T-cell (primary cell): ENCODE measurements around the gene OARD1. TPM values are rescaled to one million over a fixed set of nuclear protein-coding genes. Genes with fewer than 3 reads are reported as not detected.

Source experiments
- ATAC-seq, 4 experiments: fragments of 200-7000 bp in 3 of 4; fragments of 150-1000 bp in 1 of 4; cut with Tn5 transposase; replicated peaks in 1 of 4; 1 replicate in 3 of 4; 2 replicates in 1 of 4; pipeline ENCODE4 v1.10.0; 2021; ENCODE audit warnings: moderate library complexity in 3 of 4, mild to moderate bottlenecking in 2 of 4, moderate number of reproducible peaks in 1 of 4
- CTCF ChIA-PET, 2 donors: fragments of 300-600 bp; sonication (Branson Sonifier 250); formaldehyde crosslinking; loops; one replicate each; lab custom pipeline; 2022; ENCODE audit warnings: antibody characterized with exemption in 2 of 2; lab: Charles Lee
- POLR2A ChIA-PET, 2 donors: fragments of 300-600 bp; sonication (Branson Sonifier 250); formaldehyde crosslinking; loops; one replicate each; lab custom pipeline; 2022; ENCODE audit warnings: antibody characterized with exemption in 2 of 2; lab: Charles Lee
- DNase-seq, 35 experiments: peaks; one replicate each; pipeline versions ENCODE4 v3.0.0 to v3.0.0-alpha.2; 2013 to 2023
- H3K27ac ChIP-seq: one replicate; pipeline ENCODE4 v1.5.1; 2013; ENCODE audit warnings: low read length
- H3K27me3 ChIP-seq, 2 experiments: replicated peaks in 1 of 2; 1 replicate in 1 of 2; 2 replicates in 1 of 2; pipeline versions ENCODE4 v1.6.1 to v1.7.0; 2013; ENCODE audit warnings: low read length in 1 of 2, mixed read lengths in 1 of 2; ENCODE audit not compliant: control insufficient read depth in 2 of 2, insufficient read depth in 2 of 2; ENCODE audit errors: extremely low read depth in 1 of 2
- H3K36me3 ChIP-seq, 2 donors: 1 replicate in 1 of 2; 2 replicates in 1 of 2; pipeline versions ENCODE4 v1.6.1 to v1.7.0; 2013; ENCODE audit warnings: low read length in 1 of 2; ENCODE audit not compliant: control insufficient read depth in 2 of 2, insufficient read depth in 1 of 2; ENCODE audit errors: extremely low read depth in 1 of 2
- H3K4me1 ChIP-seq, 2 experiments: 1 replicate in 1 of 2; 2 replicates in 1 of 2; pipeline versions ENCODE4 v1.6.1 to v1.7.0; 2013; ENCODE audit warnings: low read length in 2 of 2, mixed read lengths in 1 of 2; ENCODE audit not compliant: insufficient read depth in 2 of 2, control insufficient read depth in 1 of 2; ENCODE audit errors: extremely low read depth in 1 of 2
- H3K4me3 ChIP-seq, 2 donors: 1 replicate in 1 of 2; 2 replicates in 1 of 2; pipeline versions ENCODE4 v1.5.1 to v1.7.0; 2013; ENCODE audit warnings: mild to moderate bottlenecking in 2 of 2, low read length in 1 of 2, moderate library complexity in 1 of 2; ENCODE audit not compliant: control insufficient read depth in 1 of 2; ENCODE audit errors: extremely low read depth in 1 of 2
- H3K9me3 ChIP-seq: 2 replicates; pipeline ENCODE4 v1.7.0; 2013
- H3K27ac Mint-ChIP-seq, 2 donors: one replicate each; pipeline ENCODE4 v1.8.0; 2020 to 2021; ENCODE audit warnings: mild to moderate bottlenecking in 2 of 2, mixed read lengths in 2 of 2
- H3K27me3 Mint-ChIP-seq, 2 donors: one replicate each; pipeline ENCODE4 v1.8.0; 2021 to 2022; ENCODE audit warnings: mixed read lengths in 2 of 2
- H3K36me3 Mint-ChIP-seq: one replicate; pipeline ENCODE4 v1.8.0; 2021; ENCODE audit warnings: mixed read lengths
- H3K4me1 Mint-ChIP-seq, 3 donors: one replicate each; pipeline ENCODE4 v1.8.0; 2020 to 2022; ENCODE audit warnings: mixed read lengths in 3 of 3, mild to moderate bottlenecking in 1 of 3
- H3K4me3 Mint-ChIP-seq, 3 donors: one replicate each; pipeline ENCODE4 v1.8.0; 2020 to 2022; ENCODE audit warnings: mild to moderate bottlenecking in 3 of 3, mixed read lengths in 3 of 3, moderate library complexity in 3 of 3
- H3K9me3 Mint-ChIP-seq, 3 donors: one replicate each; pipeline ENCODE4 v1.8.0; 2020 to 2022; ENCODE audit warnings: mixed read lengths in 3 of 3
- WGBS: methylation state at CpG from one replicate; pipeline ENCODE4 v1.1.5; 2013; ENCODE audit warnings: missing lambda C conversion rate; ENCODE audit not compliant: insufficient coverage; 5-methylcytosine and 5-hydroxymethylcytosine counted together
- total RNA-seq, 35 experiments: library from RNA in 6 of 35; stranded (reverse) in 6 of 35; fragments of 120-200 nt in 1 of 35; gene quantifications; one replicate each; pipeline versions ENCODE4 v1.2.1 to v1.2.4 and lab custom pipeline; 2013 to 2026

The OARD1 gene
- total RNA-seq, 5 donors from 2014 or later (not counting 1 experiment from before 2014, with no cell fraction given), result 33.1 to 43.2 (median 39.4) TPM

GRCh38 chr6:41077536-41077935 lies 5.4 kb upstream of the OARD1 start:
- DNase-seq (no peak), ATAC-seq (no peak)
- Histone ChIP-seq H3K27ac (no peak overlapping the region), H3K36me3 (peaks cover 0 to 24% of the 10 kb centered on the region in 2 donors), H3K4me3 (no peak overlapping the region), H3K9me3 (no peaks in the 10 kb centered on the region), H3K4me1 (peaks cover 24 to 46% of the 10 kb centered on the region in 2 experiments), H3K27me3 (no peaks in the 10 kb centered on the region)
- H3K27ac Mint-ChIP-seq, result no peak overlapping the region
- H3K36me3 Mint-ChIP-seq, result peaks cover 20% of the 10 kb centered on the region
- CTCF ChIA-PET, result no interaction called here
- no peaks in the 10 kb centered on the region for H3K27me3 Mint-ChIP-seq
- no peak overlapping the region for H3K4me3 Mint-ChIP-seq
- POLR2A ChIA-PET, result no interaction called here
- H3K4me1 Mint-ChIP-seq, result peaks cover 75 to 77% (median 76%) of the 10 kb centered on the region in 3 donors
- WGBS, result no CpG with 5 or more reads among the region's 2 CpGs
- H3K9me3 Mint-ChIP-seq, result no peaks in the 10 kb centered on the region

GRCh38 chr6:41075651-41076626 lies 3.8 kb upstream of the OARD1 start:
- DNase-seq, result no peak
- Mint-ChIP-seq H3K9me3 (no peaks in the 10 kb centered on the region), H3K27ac (peak overlapping the region; percentile 24 to 49), H3K4me1 (peaks cover 69 to 72% (median 70%) of the 10 kb centered on the region in 3 donors), H3K36me3 (peaks cover 14% of the 10 kb centered on the region), H3K27me3 (no peaks in the 10 kb centered on the region), H3K4me3 (peak overlapping the region; percentile 11 to 95 (median 92))
- no peak overlapping the region for H3K4me3 ChIP-seq
- H3K27ac ChIP-seq, result peak overlapping the region; percentile 96
- peaks cover 26 to 46% of the 10 kb centered on the region in 2 experiments for H3K4me1 ChIP-seq
- H3K36me3 ChIP-seq, result peaks cover 0 to 16% of the 10 kb centered on the region in 2 donors
- no peaks in the 10 kb centered on the region for H3K9me3 ChIP-seq
- H3K27me3 ChIP-seq, result no peaks in the 10 kb centered on the region
- 100% methylated on average over 1 of the region's 4 CpGs for WGBS
- ChIA-PET POLR2A (interaction anchor here in 1 of 2 donors (0.7 kb wide), 1 partner anchor 1984 kb away, joined by 4 read pairs; the partner anchor contains the start of genes KLC4 and MRPL2), CTCF (interaction anchor here (0.7 to 1.2 kb wide), 3 partner anchors 8 to 458 kb away, joined by 3 to 4 read pairs (median 3); no protein-coding TSS in a partner anchor)
- no peak for ATAC-seq

DNA sequence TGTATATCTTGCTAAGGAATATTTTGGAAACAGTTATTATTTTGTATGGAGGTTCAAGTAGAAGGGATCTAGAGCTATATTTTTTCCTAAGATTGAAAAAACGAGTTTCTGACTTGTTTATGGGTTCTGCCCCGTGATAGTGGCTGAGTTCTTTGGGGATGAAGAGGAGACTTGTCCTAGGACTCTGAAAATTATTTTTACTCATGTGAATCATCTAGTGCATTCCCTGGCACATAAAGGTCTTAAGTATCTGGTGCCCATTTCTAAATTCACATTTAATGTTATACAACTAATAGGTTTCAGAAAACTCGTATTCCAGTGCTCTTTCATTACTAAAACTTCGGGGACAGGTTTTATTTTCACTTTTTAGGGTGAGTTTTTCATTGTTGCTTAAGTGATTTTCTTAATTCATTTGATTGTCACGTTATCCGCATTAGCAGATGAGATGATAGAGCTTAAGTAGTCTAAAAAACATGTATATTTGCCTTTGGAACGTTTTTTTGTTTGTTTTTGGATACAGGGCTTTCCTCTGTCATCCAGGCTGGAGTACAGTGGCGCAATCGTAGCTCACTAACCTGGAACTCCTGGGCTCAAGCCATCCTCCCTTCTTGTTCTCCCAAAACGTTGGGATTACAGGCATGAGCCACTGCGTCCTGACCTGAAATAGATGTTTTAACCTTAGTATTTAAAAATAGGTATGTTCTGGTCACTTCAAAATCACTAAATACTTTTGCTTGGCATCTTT lies 2.7 kb upstream of the OARD1 start:
- Histone ChIP-seq H3K4me3 (peak overlapping the region; percentile 94), H3K36me3 (peaks cover 0 to 15% of the 10 kb centered on the region in 2 donors), H3K27me3 (no peaks in the 10 kb centered on the region), H3K9me3 (no peaks in the 10 kb centered on the region), H3K4me1 (peaks cover 20 to 40% of the 10 kb centered on the region in 2 experiments), H3K27ac (peak overlapping the region; percentile 96)
- 80% methylated on average over 2 of the region's 11 CpGs for WGBS
- Mint-ChIP-seq H3K9me3 (no peaks in the 10 kb centered on the region), H3K4me1 (peaks cover 63 to 72% (median 64%) of the 10 kb centered on the region in 3 donors), H3K4me3 (peak overlapping the region; percentile 90 to 95 (median 92)), H3K27me3 (no peaks in the 10 kb centered on the region), H3K27ac (peak overlapping the region; percentile 82 to 97), H3K36me3 (peaks cover 14% of the 10 kb centered on the region)
- POLR2A ChIA-PET, result interaction anchor here in 1 of 2 donors (0.7 kb wide), 1 partner anchor 1985 kb away, joined by 4 read pairs; the partner anchor contains the start of genes KLC4 and MRPL2
- CTCF ChIA-PET, result interaction anchor here in 1 of 2 donors (0.6 to 0.7 kb wide), 2 partner anchors 12 to 457 kb away, joined by 3 to 5 read pairs; no protein-coding TSS in a partner anchor
- DNase-seq (no peak), ATAC-seq (no peak)

DNA sequence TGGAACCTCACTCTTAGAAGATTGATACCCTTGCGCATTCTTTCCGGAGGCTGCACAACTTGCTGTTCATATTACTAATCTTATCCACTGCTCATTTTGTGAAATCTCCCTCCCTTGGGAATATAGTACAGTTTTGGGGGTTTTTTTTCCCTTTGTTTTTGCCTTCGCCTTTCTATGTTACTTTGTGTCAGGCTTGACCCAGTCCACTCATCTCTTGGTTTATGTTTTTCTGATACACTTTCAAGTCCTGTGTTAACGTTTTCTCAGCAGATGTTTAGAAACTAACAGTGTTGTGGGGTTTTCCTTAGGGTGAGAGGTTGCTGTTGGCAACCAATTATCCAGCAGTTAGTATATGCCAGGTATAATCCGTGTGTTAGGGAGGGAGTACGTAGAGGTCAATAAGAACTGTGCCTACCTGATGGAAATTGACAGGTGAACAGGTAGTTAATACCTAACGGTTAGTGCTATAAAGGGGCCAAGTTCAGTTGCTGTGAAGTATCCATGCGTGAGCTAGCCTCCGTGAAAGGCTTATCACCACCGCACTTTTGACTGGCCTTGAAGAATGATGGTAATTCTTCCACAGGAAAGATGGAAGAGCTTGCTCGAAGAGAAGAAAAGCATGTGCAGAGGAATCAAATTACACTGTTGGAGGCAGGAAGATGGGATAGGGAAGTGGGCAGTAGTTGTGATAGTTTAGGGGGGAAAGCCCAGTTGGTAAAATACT lies 2.0 kb upstream of the OARD1 start:
- Mint-ChIP-seq H3K27me3 (no peaks in the 10 kb centered on the region), H3K4me3 (peak overlapping the region; percentile 90 to 95 (median 92)), H3K4me1 (peaks cover 56 to 69% (median 63%) of the 10 kb centered on the region in 3 donors), H3K9me3 (no peaks in the 10 kb centered on the region), H3K27ac (peak overlapping the region; percentile 82 to 97), H3K36me3 (peaks cover 12% of the 10 kb centered on the region)
- Histone ChIP-seq H3K27ac (peak overlapping the region; percentile 96), H3K4me1 (peaks cover 17 to 33% of the 10 kb centered on the region in 2 experiments), H3K27me3 (no peaks in the 10 kb centered on the region), H3K4me3 (peak overlapping the region; percentile 94), H3K36me3 (peaks cover 0 to 16% of the 10 kb centered on the region in 2 donors), H3K9me3 (no peaks in the 10 kb centered on the region)
- POLR2A ChIA-PET, result interaction anchor here in 1 of 2 donors (0.6 kb wide), 1 partner anchor 42 kb away, joined by 3 read pairs; no protein-coding TSS in a partner anchor
- DNase-seq, result peak in 4 of 35 experiments; percentile 6 to 64 (median 18)
- no peak for ATAC-seq
- 17% methylated on average over 8 of the region's 11 CpGs for WGBS
- CTCF ChIA-PET, result no interaction called here

DNA sequence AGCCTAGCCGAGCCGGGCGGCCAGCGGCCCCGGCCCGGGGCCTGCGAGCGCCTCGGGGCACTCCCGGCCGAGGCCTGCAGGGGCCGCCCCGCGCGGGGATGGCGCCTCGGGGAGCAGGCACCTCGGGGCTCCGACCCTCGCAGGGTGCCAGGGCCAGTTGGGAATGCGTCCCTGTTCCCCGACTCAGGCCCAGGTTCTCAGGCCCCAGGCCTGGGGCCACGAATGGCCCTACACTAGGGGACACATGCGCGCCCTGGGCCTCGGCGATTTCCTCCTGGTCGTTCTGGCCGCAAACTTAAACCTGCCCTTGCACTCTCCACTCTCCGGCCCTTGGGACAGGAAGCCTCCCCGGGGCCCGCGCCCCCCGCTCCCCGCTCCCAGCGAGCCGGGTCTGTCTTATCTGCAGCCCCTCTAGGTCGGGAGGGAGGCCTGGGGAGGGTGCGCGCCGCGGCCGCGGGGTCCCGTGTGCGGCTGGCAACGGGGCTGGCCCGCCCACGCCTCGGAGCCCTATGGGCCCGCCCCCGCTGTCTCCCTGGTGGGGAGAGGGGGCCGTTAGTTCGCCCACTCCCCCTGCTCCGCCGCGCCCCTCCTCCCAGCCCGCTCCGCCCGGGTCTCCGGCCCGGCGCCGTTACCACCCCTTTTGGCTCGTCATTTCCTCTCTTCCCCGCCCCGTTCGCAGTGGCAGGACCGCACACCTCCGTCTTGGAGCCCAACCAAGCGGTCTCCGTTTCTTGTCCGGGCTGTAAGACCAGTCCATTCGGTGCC lies 1.2 kb upstream of the OARD1 start:
- peaks cover 7% of the 10 kb centered on the region for H3K36me3 Mint-ChIP-seq
- no peaks in the 10 kb centered on the region for H3K27me3 ChIP-seq
- peak overlapping the region; percentile 82 to 97 for H3K27ac Mint-ChIP-seq
- ATAC-seq (peak; percentile 5 to 14 (median 13)), DNase-seq (peak; percentile 54 to 86 (median 74))
- H3K36me3 ChIP-seq, result peaks cover 0 to 20% of the 10 kb centered on the region in 2 donors
- H3K4me3 ChIP-seq, result peak overlapping the region; percentile 94
- under 1% methylated on average over 58 of the region's 74 CpGs for WGBS
- no peaks in the 10 kb centered on the region for H3K9me3 ChIP-seq
- no peaks in the 10 kb centered on the region for H3K27me3 Mint-ChIP-seq
- ChIA-PET POLR2A (interaction anchor here in 1 of 2 donors (0.6 kb wide), 1 partner anchor 10 kb away, joined by 7 read pairs; no protein-coding TSS in a partner anchor), CTCF (interaction anchor here in 1 of 2 donors (1.2 kb wide), 1 partner anchor 46 kb away, joined by 6 read pairs; no protein-coding TSS in a partner anchor)
- H3K4me1 ChIP-seq, result peaks cover 17 to 30% of the 10 kb centered on the region in 2 experiments
- H3K4me3 Mint-ChIP-seq, result peak overlapping the region; percentile 94 to 96 (median 95)
- peaks cover 48 to 64% (median 58%) of the 10 kb centered on the region in 3 donors for H3K4me1 Mint-ChIP-seq
- H3K9me3 Mint-ChIP-seq, result no peaks in the 10 kb centered on the region
- H3K27ac ChIP-seq, result peak overlapping the region; percentile 96
